Coronary artery (tissue), 2 donors: Measurements from ENCODE around the gene ENPP7.
A peak's percentile ranks its signal among the peaks of the same experiment; 100 is the strongest.

Experiments used
- DNase-seq: peaks from one replicate; pipeline ENCODE4 v3.0.0-alpha.2; 2017; ENCODE audit warnings: low spot score
- H3K27ac ChIP-seq, 2 donors: fragments of 200-600 bp; sonication (generic); one replicate each; pipeline ENCODE4 v1.5.1; 2016 to 2019
- H3K4me3 ChIP-seq: fragments of 200-600 bp; sonication (generic); 2 replicates; pipeline ENCODE4 v1.5.1; 2016; ENCODE audit warnings: mild to moderate bottlenecking, moderate library complexity
- TF ChIP-seq, protein P1 (sequence below): fragments of 200-600 bp; sonication (generic); IDR thresholded peaks from one replicate; pipeline ENCODE4 v1.5.1; 2019; ENCODE audit warnings: antibody characterized with exemption

Gene ENPP7

GRCh38 chr17:79722787-79723186 is 8.0 kb upstream of the ENPP7 start:
- no peak for DNase-seq
- no peak overlapping the region for H3K27ac ChIP-seq
- TF ChIP-seq, protein P1, sequence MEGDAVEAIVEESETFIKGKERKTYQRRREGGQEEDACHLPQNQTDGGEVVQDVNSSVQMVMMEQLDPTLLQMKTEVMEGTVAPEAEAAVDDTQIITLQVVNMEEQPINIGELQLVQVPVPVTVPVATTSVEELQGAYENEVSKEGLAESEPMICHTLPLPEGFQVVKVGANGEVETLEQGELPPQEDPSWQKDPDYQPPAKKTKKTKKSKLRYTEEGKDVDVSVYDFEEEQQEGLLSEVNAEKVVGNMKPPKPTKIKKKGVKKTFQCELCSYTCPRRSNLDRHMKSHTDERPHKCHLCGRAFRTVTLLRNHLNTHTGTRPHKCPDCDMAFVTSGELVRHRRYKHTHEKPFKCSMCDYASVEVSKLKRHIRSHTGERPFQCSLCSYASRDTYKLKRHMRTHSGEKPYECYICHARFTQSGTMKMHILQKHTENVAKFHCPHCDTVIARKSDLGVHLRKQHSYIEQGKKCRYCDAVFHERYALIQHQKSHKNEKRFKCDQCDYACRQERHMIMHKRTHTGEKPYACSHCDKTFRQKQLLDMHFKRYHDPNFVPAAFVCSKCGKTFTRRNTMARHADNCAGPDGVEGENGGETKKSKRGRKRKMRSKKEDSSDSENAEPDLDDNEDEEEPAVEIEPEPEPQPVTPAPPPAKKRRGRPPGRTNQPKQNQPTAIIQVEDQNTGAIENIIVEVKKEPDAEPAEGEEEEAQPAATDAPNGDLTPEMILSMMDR = no peak
- no peak overlapping the region for H3K4me3 ChIP-seq

DNA sequence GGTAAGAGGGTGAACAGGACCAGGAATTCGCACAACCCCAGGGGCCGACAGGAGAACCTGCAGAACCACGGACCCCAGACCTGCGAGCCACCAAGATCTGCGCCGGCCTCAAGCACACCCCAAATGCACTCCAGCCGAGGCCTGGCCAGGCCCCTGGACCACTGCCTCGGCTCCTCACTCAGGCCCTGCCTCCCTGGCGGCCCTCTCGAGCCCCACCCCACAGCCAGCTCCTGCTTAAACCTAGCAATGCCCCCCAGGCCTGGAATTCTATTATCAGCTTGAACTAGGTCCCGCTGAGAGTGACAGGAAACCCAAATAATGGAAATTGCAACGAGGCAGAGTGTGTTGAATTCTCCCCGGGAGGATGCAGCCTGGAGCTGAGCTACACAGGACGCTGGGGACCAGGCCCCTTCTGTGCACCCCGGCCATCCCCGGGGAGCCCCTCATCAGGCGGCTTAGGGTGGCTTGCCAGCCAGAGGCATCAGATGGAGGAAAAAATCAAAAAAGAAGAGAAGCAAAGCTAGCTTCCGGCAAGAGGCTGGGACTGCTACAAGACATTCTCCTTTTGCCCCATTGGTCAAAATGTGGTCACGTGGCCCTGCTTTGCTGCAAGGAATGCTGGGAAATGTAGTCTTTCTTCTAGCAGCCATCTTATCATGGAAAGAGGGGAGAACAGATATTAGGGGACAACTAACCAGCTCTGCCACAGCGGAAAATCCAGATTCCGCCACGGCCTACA is 2.4 kb upstream of the ENPP7 start:
- TF ChIP-seq, protein P1 = no peak
- peak overlapping the region; percentile 53 for H3K4me3 ChIP-seq
- no peak overlapping the region for H3K27ac ChIP-seq
- DNase-seq = no peak

GRCh38 chr17:79728908-79729471 is 1.8 kb upstream of the ENPP7 start:
- TF ChIP-seq, protein P1 = no peak
- Histone ChIP-seq H3K4me3 (peak overlapping the region; percentile 53), H3K27ac (no peak overlapping the region)
- DNase-seq = no peak

GRCh38 chr17:79729761-79730160 is 982 bp upstream of the ENPP7 start:
- Histone ChIP-seq H3K4me3 (no peak overlapping the region), H3K27ac (no peak overlapping the region)
- DNase-seq = no peak
- TF ChIP-seq, protein P1 = no peak

DNA sequence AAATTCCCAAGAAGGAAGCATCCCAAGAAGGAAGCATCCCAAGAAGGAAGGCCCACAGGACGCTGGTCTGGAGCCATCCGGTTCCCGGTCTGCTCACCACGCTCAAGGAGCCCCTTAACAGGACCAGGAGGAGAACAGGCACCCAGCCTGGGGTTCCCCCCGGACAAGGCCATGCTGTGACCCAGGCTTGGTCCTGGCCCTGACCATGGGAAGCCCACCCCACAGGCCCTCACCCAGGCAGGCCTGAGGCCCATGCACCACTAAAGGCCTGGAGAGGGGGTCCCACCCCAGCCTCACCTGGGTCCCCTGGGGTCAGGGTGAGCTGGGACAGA is 340 bp upstream of the ENPP7 start:
- TF ChIP-seq, protein P1 = no peak

DNA sequence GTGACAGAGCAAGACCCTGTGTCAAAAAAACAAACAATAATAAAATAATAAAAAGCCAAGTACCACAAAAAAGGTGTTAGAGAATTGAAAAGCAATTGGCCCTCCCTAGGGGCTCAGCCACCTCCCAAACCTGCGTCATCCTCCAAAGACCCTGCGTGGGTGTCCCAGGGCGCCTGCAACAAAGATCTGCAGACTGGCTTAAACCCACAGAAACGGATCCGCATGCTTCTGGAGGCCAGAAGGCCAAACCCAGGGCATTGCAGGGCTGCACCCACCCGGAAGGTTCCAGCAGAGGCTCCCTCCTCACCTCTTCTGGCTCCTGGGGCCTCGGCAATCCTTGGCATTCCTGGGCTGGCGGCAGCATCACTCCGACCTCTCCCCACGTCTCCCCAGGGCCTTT is 1.5 kb downstream of the ENPP7 start:
- Histone ChIP-seq H3K4me3 (no peak overlapping the region), H3K27ac (no peak overlapping the region)
- no peak for DNase-seq
- TF ChIP-seq, protein P1 = no peak

More for the DNA sequence above, 340 bp upstream of the ENPP7 start:
- Histone ChIP-seq H3K4me3 (no peak overlapping the region), H3K27ac (no peak overlapping the region)
- DNase-seq = no peak
